Memory B cell (primary cell): ENCODE measurements around the gene MANBA.
A peak's percentile ranks its signal among the peaks of the same experiment; 100 is the strongest.

Experiments
- ATAC-seq: fragments of 150-1000 bp; cut with Tn5 transposase; 2 replicates; pipeline ENCODE4 v1.10.0; 2021; ENCODE audit warnings: low read depth, mild to moderate bottlenecking, moderate library complexity
- DNase-seq, 2 donors: peaks; one replicate each; pipeline ENCODE4 v3.0.0; 2022; ENCODE audit warnings: low spot score in 2 of 2
- H3K27ac Mint-ChIP-seq: one replicate; pipeline ENCODE4 v1.8.0; 2022; ENCODE audit warnings: mild to moderate bottlenecking, moderate library complexity, mixed read lengths
- H3K27me3 Mint-ChIP-seq: one replicate; pipeline ENCODE4 v1.8.0; 2022; ENCODE audit warnings: mixed read lengths
- H3K36me3 Mint-ChIP-seq: one replicate; pipeline ENCODE4 v1.8.0; 2022; ENCODE audit warnings: mild to moderate bottlenecking, mixed read lengths
- H3K4me1 Mint-ChIP-seq: one replicate; pipeline ENCODE4 v1.8.0; 2022; ENCODE audit warnings: mixed read lengths
- H3K4me3 Mint-ChIP-seq: one replicate; pipeline ENCODE4 v1.8.0; 2022; ENCODE audit warnings: mild to moderate bottlenecking, moderate library complexity, mixed read lengths
- H3K9me3 Mint-ChIP-seq: one replicate; pipeline ENCODE4 v1.8.0; 2022; ENCODE audit warnings: mixed read lengths

MANBA gene

GRCh38 chr4:102760645-102761295 lies at the start of gene MANBA:
Gene MANBA (minus strand): TSS chr4:102760968. CDS start chr4:102760894, 74 bp downstream.
- Mint-ChIP-seq H3K4me1 (peaks cover 35% of the 10 kb centered on the region), H3K36me3 (peaks cover 16% of the 10 kb centered on the region), H3K4me3 (peak within 1 kb of the TSS; percentile 92), H3K27ac (peak within 1 kb of the TSS; percentile 100), H3K27me3 (no peaks in the 10 kb centered on the region), H3K9me3 (no peaks in the 10 kb centered on the region)
- ATAC-seq (peak; percentile 65), DNase-seq (peak; percentile 78 to 90)

- no peaks in the 10 kb centered on the region for H3K9me3 Mint-ChIP-seq
- H3K36me3 Mint-ChIP-seq = peaks cover 22% of the 10 kb centered on the region
- peaks cover 39% of the 10 kb centered on the region for H3K4me1 Mint-ChIP-seq
- ATAC-seq = no peak
- no peaks in the 10 kb centered on the region for H3K27me3 Mint-ChIP-seq
- H3K27ac Mint-ChIP-seq = peak overlapping the region; percentile 65
- H3K4me3 Mint-ChIP-seq = no peak overlapping the region
- no peak for DNase-seq
Measured at GRCh38 chr4:102809691-102810090, 48.9 kb upstream of the MANBA start.

DNA sequence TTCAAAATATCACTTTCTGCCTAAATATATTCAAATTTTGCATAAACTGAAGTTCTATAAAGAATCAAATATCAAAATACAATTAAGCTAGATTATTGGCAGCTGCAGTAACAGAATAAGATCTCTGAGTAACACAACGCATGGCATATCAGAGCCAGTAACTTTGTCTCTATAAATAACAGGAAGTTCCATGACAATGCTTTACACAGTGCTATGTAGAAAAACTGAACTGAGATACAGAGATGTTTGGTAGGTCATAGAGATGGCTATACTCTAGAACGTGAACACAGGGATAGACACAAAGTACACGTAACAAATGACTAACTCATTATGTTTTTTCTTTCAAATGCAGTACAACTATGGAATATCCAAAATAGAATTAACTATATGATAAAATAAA lies 48.4 kb upstream of the MANBA start:
- Mint-ChIP-seq H3K27me3 (no peaks in the 10 kb centered on the region), H3K27ac (peak overlapping the region; percentile 14), H3K9me3 (no peaks in the 10 kb centered on the region), H3K4me3 (no peak overlapping the region), H3K4me1 (peaks cover 37% of the 10 kb centered on the region), H3K36me3 (peaks cover 19% of the 10 kb centered on the region)
- no peak for DNase-seq
- ATAC-seq = peak; percentile 66

- peaks cover 32% of the 10 kb centered on the region for H3K4me1 Mint-ChIP-seq
- peaks cover 23% of the 10 kb centered on the region for H3K36me3 Mint-ChIP-seq
- H3K27ac Mint-ChIP-seq = no peak overlapping the region
- H3K9me3 Mint-ChIP-seq = no peaks in the 10 kb centered on the region
- no peaks in the 10 kb centered on the region for H3K27me3 Mint-ChIP-seq
- H3K4me3 Mint-ChIP-seq = no peak overlapping the region
- DNase-seq (no peak), ATAC-seq (no peak)
Measured at GRCh38 chr4:102808009-102808408, 47.2 kb upstream of the MANBA start.

- Mint-ChIP-seq H3K9me3 (no peaks in the 10 kb centered on the region), H3K4me3 (no peak overlapping the region), H3K4me1 (peaks cover 29% of the 10 kb centered on the region), H3K27ac (no peak overlapping the region), H3K27me3 (no peaks in the 10 kb centered on the region), H3K36me3 (peaks cover 27% of the 10 kb centered on the region)
- no peak for ATAC-seq
- DNase-seq = no peak
Measured at GRCh38 chr4:102807345-102807744, 46.6 kb upstream of the MANBA start.

- H3K36me3 Mint-ChIP-seq = peaks cover 26% of the 10 kb centered on the region
- no peak for DNase-seq
- no peaks in the 10 kb centered on the region for H3K9me3 Mint-ChIP-seq
- no peak overlapping the region for H3K27ac Mint-ChIP-seq
- no peak overlapping the region for H3K4me3 Mint-ChIP-seq
- H3K27me3 Mint-ChIP-seq = no peaks in the 10 kb centered on the region
- H3K4me1 Mint-ChIP-seq = peaks cover 2% of the 10 kb centered on the region
- ATAC-seq = no peak
Measured at GRCh38 chr4:102799816-102800215, 39.0 kb upstream of the MANBA start.

- H3K36me3 Mint-ChIP-seq = peaks cover 23% of the 10 kb centered on the region
- ATAC-seq (no peak), DNase-seq (no peak)
- H3K4me1 Mint-ChIP-seq = peaks cover 9% of the 10 kb centered on the region
- H3K9me3 Mint-ChIP-seq = peaks cover 4% of the 10 kb centered on the region
- H3K27ac Mint-ChIP-seq = no peak overlapping the region
- no peaks in the 10 kb centered on the region for H3K27me3 Mint-ChIP-seq
- no peak overlapping the region for H3K4me3 Mint-ChIP-seq
Measured at GRCh38 chr4:102794999-102795398, 34.2 kb upstream of the MANBA start.

DNA sequence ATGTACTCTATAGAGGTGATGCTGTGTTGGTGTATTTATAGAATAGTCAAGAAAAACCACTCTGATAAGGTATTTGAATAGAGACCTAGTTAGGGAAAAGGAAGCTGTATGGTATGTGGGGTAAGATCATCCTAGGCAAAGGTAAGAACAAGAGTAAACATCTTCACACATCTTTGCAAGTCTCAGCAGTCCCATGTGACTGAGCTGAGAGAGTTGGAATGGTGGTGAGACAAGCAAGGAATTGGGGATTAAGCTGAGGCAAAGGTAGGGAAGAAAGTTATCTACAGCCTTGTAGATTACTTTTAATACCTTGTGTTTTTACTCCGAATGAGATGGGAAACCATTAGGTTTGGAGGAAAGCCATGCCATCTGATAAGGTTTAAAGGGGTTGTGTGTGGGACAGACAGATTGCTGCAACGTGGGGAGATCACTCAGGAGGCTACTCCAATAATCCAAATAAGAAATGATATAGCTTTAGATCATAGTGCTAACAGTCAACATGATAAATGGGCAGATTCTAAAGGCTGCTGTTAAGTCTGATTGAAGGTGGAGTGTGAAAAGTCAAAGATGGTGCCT lies 31.7 kb upstream of the MANBA start:
- peak; percentile 17 for ATAC-seq
- no peaks in the 10 kb centered on the region for H3K27me3 Mint-ChIP-seq
- peaks cover 19% of the 10 kb centered on the region for H3K36me3 Mint-ChIP-seq
- H3K27ac Mint-ChIP-seq = peak overlapping the region; percentile 82
- no peak overlapping the region for H3K4me3 Mint-ChIP-seq
- DNase-seq = no peak
- H3K9me3 Mint-ChIP-seq = peaks cover 5% of the 10 kb centered on the region
- H3K4me1 Mint-ChIP-seq = peaks cover 11% of the 10 kb centered on the region

DNA sequence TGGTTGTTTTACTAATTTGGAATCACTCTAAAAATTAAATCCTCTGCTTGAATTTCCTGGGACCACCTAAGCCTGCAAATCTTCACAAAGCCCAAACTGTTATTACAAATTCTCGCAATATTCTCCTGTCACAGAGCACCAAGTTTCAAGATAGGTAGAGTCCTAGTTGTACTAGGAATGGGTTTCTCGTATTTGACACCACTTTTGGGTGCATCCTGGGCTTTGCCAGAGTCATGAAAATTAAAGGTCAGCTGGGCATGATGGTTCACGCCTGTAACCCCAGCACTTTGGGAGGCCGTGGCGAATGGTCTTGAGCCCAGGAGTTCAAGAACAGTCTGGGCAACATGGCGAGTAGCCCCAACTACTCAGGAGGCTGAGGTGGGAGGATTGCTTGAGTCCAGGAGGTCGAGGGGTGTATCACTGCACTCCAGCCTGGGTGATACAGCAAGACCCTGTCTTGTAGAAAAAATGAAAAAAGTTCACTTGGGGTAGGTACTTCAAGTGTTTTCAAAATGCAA lies 30.6 kb upstream of the MANBA start:
- Mint-ChIP-seq H3K27ac (peak overlapping the region; percentile 82), H3K27me3 (no peaks in the 10 kb centered on the region), H3K4me3 (no peak overlapping the region), H3K4me1 (peaks cover 11% of the 10 kb centered on the region), H3K9me3 (peaks cover 6% of the 10 kb centered on the region), H3K36me3 (peaks cover 18% of the 10 kb centered on the region)
- no peak for ATAC-seq
- no peak for DNase-seq

GRCh38 chr4:102789317-102789717 lies 28.5 kb upstream of the MANBA start:
- H3K4me3 Mint-ChIP-seq = no peak overlapping the region
- peaks cover 10% of the 10 kb centered on the region for H3K36me3 Mint-ChIP-seq
- no peak for DNase-seq
- H3K9me3 Mint-ChIP-seq = peaks cover 6% of the 10 kb centered on the region
- H3K27ac Mint-ChIP-seq = no peak overlapping the region
- no peaks in the 10 kb centered on the region for H3K27me3 Mint-ChIP-seq
- H3K4me1 Mint-ChIP-seq = peaks cover 11% of the 10 kb centered on the region
- no peak for ATAC-seq

DNA sequence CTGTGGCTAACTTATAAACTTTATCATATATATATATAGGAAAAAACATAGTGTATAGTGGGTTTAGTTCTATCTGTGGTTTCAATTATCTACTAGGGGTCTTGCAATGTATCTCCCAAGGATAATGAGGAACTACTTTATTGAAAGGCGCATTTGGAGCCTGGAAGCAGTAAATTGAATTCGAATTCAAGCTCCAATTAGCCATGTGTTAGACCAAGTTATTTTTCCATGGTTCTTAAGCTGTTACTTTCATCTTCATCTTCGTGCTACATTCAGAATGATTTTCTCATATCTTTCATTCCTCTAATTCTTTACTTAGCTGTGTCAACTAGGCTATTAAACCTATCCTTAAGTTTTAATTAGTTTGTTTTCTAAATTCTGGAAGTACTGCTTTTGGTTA lies 27.2 kb upstream of the MANBA start:
- Mint-ChIP-seq H3K4me1 (peaks cover 11% of the 10 kb centered on the region), H3K9me3 (peaks cover 6% of the 10 kb centered on the region), H3K4me3 (no peak overlapping the region), H3K36me3 (peaks cover 8% of the 10 kb centered on the region), H3K27ac (no peak overlapping the region), H3K27me3 (no peaks in the 10 kb centered on the region)
- DNase-seq = no peak
- ATAC-seq = no peak

GRCh38 chr4:102787096-102787881 lies 26.5 kb upstream of the MANBA start:
- H3K36me3 Mint-ChIP-seq = peaks cover 3% of the 10 kb centered on the region
- H3K9me3 Mint-ChIP-seq = peaks cover 6% of the 10 kb centered on the region
- no peak for DNase-seq
- no peak overlapping the region for H3K27ac Mint-ChIP-seq
- ATAC-seq = no peak
- no peaks in the 10 kb centered on the region for H3K27me3 Mint-ChIP-seq
- no peak overlapping the region for H3K4me3 Mint-ChIP-seq
- peaks cover 6% of the 10 kb centered on the region for H3K4me1 Mint-ChIP-seq

GRCh38 chr4:102786279-102786678 lies 25.5 kb upstream of the MANBA start:
- Mint-ChIP-seq H3K4me1 (peaks cover 5% of the 10 kb centered on the region), H3K27me3 (no peaks in the 10 kb centered on the region), H3K4me3 (no peak overlapping the region), H3K9me3 (peaks cover 5% of the 10 kb centered on the region), H3K27ac (no peak overlapping the region), H3K36me3 (no peaks in the 10 kb centered on the region)
- DNase-seq (no peak), ATAC-seq (no peak)

GRCh38 chr4:102783006-102783405 lies 22.2 kb upstream of the MANBA start:
- Mint-ChIP-seq H3K9me3 (peaks cover 3% of the 10 kb centered on the region), H3K36me3 (no peaks in the 10 kb centered on the region), H3K4me1 (no peaks in the 10 kb centered on the region), H3K27me3 (no peaks in the 10 kb centered on the region), H3K27ac (no peak overlapping the region), H3K4me3 (no peak overlapping the region)
- DNase-seq = no peak
- ATAC-seq = no peak
